ENCODE results near the gene PARP3. TPM values are rescaled to one million over a fixed set of nuclear protein-coding genes. Genes with fewer than 3 reads are reported as not detected.

Gene PARP3
- total RNA-seq, 1 experiment from 2014 or later: 17.5 TPM

- BruUV-seq (replicated peaks): no TSS peak
- DNase-seq (ENCODE audit: low read depth, low spot score): no peak
- no peak overlapping the region for H3K9ac ChIP-seq (ENCODE audit: low read length)
These were observed 5.2 kb downstream of the PARP3 start for GRCh38 chr3:51947215-51947900.

More at GRCh38 chr3:51947215-51947900, 5.2 kb downstream of the PARP3 start:
- H2AFZ ChIP-seq (ENCODE audit: low read depth, low read length, poor library complexity, severe bottlenecking): no peak overlapping the region
- ChIA-PET CTCF (no interaction called here), POLR2A (no interaction called here), RAD21 (ENCODE audit: low non-redundant PET in 1 of 2, low total read pairs in 2 of 2, uncharacterized antibody in 2 of 2, unreplicated experiment in 2 of 2) (interaction anchor here in 1 of 2 experiments (0.6 kb wide), 1 partner anchor 392 kb away, joined by 3 read pairs; no protein-coding TSS in a partner anchor)
- no peaks in the 10 kb centered on the region for H3K36me3 ChIP-seq (ENCODE audit: control insufficient read depth in 1 of 2, insufficient read depth in 2 of 2, low read length in 2 of 2)
- H3K27me3 ChIP-seq (ENCODE audit: insufficient read depth, low read length): no peaks in the 10 kb centered on the region
- intact Hi-C loops (cut with micrococcal nuclease): no loop called here
- H3K9me3 ChIP-seq (ENCODE audit: control insufficient read depth in 1 of 2, insufficient read depth in 1 of 2, low read depth in 1 of 2, low read length in 2 of 2): no peaks in the 10 kb centered on the region
- H3K4me2 ChIP-seq (ENCODE audit: low read length): no peak overlapping the region
- no peaks in the 10 kb centered on the region for H4K20me1 ChIP-seq (ENCODE audit: insufficient read depth)
- no peak overlapping the region for H3K4me3 ChIP-seq (replicated peaks in 1 of 2; ENCODE audit: low read depth in 1 of 2, low read length in 2 of 2)
- H3K79me2 ChIP-seq (ENCODE audit: insufficient read depth, low read length): no peaks in the 10 kb centered on the region
- H3K27ac ChIP-seq (ENCODE audit: low read depth, low read length): no peak overlapping the region
- H3K4me1 ChIP-seq (ENCODE audit: control insufficient read depth in 1 of 2, insufficient read depth in 2 of 2, low read length in 2 of 2): peaks cover 11 to 14% of the 10 kb centered on the region in 2 experiments
- H3K9me2 ChIP-seq (ENCODE audit: insufficient read depth): no peaks in the 10 kb centered on the region
- ATAC-seq: no peak
- TF ChIP-seq EGR1 (IDR thresholded peaks at IDR 0.05; ENCODE audit: low read depth) (no peak), EZH2 (IDR thresholded peaks at IDR 0.05) (no peak), JUND (IDR thresholded peaks at IDR 0.05) (no peak), MAX (IDR thresholded peaks at IDR 0.05) (no peak), CBX3 (IDR thresholded peaks at IDR 0.05; ENCODE audit: low read depth) (no peak), ZBTB33 (IDR thresholded peaks at IDR 0.05; ENCODE audit: extremely low read depth, insufficient replicate concordance, low read length) (no peak), CEBPB (IDR thresholded peaks at IDR 0.05; ENCODE audit: low read depth) (no peak), EZH2phosphoT487 (IDR thresholded peaks at IDR 0.05; ENCODE audit: borderline replicate concordance) (no peak), ZFX (IDR thresholded peaks at IDR 0.05) (no peak), RAD21 (IDR thresholded peaks at IDR 0.05; ENCODE audit: low read depth) (no peak), ELF1 (IDR thresholded peaks at IDR 0.05; ENCODE audit: borderline replicate concordance, low read depth) (no peak), ATF3 (IDR thresholded peaks at IDR 0.05) (no peak), TCF7L2 (IDR thresholded peaks at IDR 0.05; ENCODE audit: borderline replicate concordance, extremely low read depth, insufficient read depth, insufficient read length) (no peak), SIN3A (IDR thresholded peaks at IDR 0.05; ENCODE audit: low read depth) (no peak), POLR2AphosphoS5 (IDR thresholded peaks at IDR 0.05; ENCODE audit: low read depth, low read length) (no peak)
